Adrenal gland (tissue), 12 donors: ENCODE measurements around the gene RNF44. TPM values are rescaled to one million over a fixed set of nuclear protein-coding genes. Genes with fewer than 3 reads are reported as not detected.

Experiments
- DNase-seq, 7 donors: peaks; one replicate each; pipeline ENCODE4 v3.0.0-alpha.2; 2019 to 2020
- H3K27ac ChIP-seq, 5 donors: fragments of 200-600 bp; sonication (generic) in 4 of 5; 1 replicate in 3 of 5; 2 replicates in 2 of 5; pipeline versions ENCODE4 v1.5.1 to v1.8.0; 2016 to 2020; ENCODE audit warnings: mild to moderate bottlenecking in 1 of 5
- H3K27me3 ChIP-seq: fragments of 200-600 bp; 2 replicates; pipeline ENCODE4 v1.8.0; 2021
- H3K36me3 ChIP-seq, 2 donors: fragments of 200-600 bp; replicated peaks in 1 of 2; 1 replicate in 1 of 2; 2 replicates in 1 of 2; pipeline versions ENCODE4 v1.5.1 to v1.8.0; 2018 to 2022
- H3K4me1 ChIP-seq, 2 donors: fragments of 200-600 bp; replicated peaks in 1 of 2; 1 replicate in 1 of 2; 2 replicates in 1 of 2; pipeline versions ENCODE4 v1.5.1 to v1.8.0; 2018 to 2021
- H3K4me3 ChIP-seq, 4 donors: fragments of 200-600 bp; sonication (generic) in 3 of 4; one replicate each; pipeline ENCODE4 v1.5.1; 2016 to 2018
- H3K9me3 ChIP-seq, 3 donors: fragments of 200-600 bp; sonication (generic) in 1 of 3; replicated peaks in 1 of 3; 1 replicate in 2 of 3; 2 replicates in 1 of 3; pipeline versions ENCODE4 v1.5.1 to v1.8.0; 2016 to 2021
- POLR2A ChIP-seq, 2 donors: fragments of 450-650 bp; IDR thresholded peaks; one replicate each; pipeline ENCODE4 v1.6.1; 2017; ENCODE audit warnings: antibody characterized with exemption in 2 of 2, mild to moderate bottlenecking in 2 of 2, moderate library complexity in 1 of 2
- whole genome bisulfite sequencing, 4 donors: extraction: QIAGEN DNeasy Blood & Tissue Kit in 2 of 4; methylation state at CpG; one replicate each; pipeline versions ENCODE4 v1.1.5 to v1.1.7; 2013 to 2017; 5-methylcytosine and 5-hydroxymethylcytosine counted together
- intact Hi-C, 2 donors: fragments of 100-400 bp; cut with DNase I; formaldehyde crosslinking; loops; one replicate each; pipeline versions ENCODE4 v1.14.1 to v1.15.0; 2022 to 2023
- polyA plus RNA-seq, 3 donors: library from polyadenylated mRNA; stranded (reverse); fragments of 200-250 nt in 2 of 3; fragments of 350-450 nt in 1 of 3; fragmentation: Illumina TruSeq in 1 of 3; extraction: RNeasy Lipid Tissue Mini Kit (QIAGEN cat#74804) in 1 of 3; gene quantifications; one replicate each; pipeline ENCODE4 v1.2.3, GENCODE V29; 2013 to 2014
- total RNA-seq, 9 donors: library from RNA; depleted of rRNA in 4 of 9; stranded (reverse); fragments of >200 nt in 4 of 9; fragments of 120-200 nt in 1 of 9; fragmentation: NEBNext Ultra II Directional in 1 of 9; extraction: Animal tissue kit (Norgen Biotek cat#: 25700) in 1 of 9; gene quantifications; one replicate each; pipeline versions ENCODE4 v1.1.0 to v1.2.4, GENCODE V29; 2013 to 2023
- TF ChIP-seq, protein P1 (sequence below), 6 experiments: fragments of 450-650 bp in 4 of 6; fragments of 200-600 bp in 2 of 6; sonication (generic) in 1 of 6; IDR thresholded peaks; 1 replicate in 5 of 6; 2 replicates in 1 of 6; pipeline versions ENCODE4 v1.5.1 to v1.8.0; 2016 to 2021; ENCODE audit warnings: antibody characterized with exemption in 6 of 6, mild to moderate bottlenecking in 2 of 6, moderate library complexity in 1 of 6
- donor health status: healthy with polysubstance abuse.
- donor health status: Bipolar disorder and iron deficiency.
- donor health status: DM: yes; HTN: yes; CAD: no.
- donor health status: DM: no; HTN: no; CAD: no.
- donor health status: DM: no; HTN: no; CAD: no.
- donor health status: DM: yes; HTN: yes; CAD: no.

RNF44 gene
- total and polyA plus RNA-seq, 12 donors: 5.3 to 65.7 (median 22.8) TPM

DNA sequence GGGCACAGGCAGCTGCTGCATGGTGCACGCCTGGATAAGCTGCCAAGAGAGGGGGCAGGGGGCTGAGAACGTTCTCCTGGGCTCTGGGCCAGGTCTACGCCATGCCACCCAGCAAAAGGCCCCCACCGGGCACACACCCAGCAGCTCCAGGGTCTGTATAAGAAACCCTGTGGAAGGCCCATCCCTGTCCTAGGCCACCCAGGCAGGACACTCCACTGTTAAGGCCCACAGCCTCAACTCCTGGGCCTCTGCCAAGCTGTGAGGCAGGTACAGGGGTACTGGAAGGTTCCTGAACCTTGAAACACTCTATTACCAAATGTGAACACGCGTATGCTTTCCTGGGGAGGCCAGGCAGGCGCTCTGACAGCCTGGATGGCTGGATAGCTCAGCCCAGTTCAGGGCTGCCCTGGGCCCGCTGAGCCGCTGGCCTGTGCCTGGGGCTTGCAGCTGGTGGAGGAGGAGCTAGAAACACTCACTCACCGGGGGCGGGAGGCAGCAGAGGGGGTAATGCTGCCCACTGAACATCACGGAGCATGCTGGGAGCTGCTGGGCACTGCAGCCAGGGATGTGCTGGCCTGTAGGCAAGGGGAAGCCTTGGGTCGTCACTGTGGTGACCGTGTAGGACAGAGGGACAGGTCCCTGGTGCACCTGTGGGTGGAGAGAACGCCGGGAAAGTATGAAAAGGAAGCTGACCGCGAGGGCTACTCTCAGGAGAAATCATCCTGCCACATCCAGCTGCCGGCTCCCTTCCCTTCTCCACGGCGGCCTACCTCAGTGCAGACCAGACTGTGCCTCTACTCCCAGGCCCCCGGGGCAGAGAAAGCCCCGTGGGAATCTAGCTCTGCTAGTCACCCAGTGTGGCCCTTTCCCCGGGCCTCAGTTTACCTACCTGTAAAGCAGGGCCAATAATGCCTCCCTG is 6.0 kb downstream of the RNF44 start:
- TF ChIP-seq, protein P1, sequence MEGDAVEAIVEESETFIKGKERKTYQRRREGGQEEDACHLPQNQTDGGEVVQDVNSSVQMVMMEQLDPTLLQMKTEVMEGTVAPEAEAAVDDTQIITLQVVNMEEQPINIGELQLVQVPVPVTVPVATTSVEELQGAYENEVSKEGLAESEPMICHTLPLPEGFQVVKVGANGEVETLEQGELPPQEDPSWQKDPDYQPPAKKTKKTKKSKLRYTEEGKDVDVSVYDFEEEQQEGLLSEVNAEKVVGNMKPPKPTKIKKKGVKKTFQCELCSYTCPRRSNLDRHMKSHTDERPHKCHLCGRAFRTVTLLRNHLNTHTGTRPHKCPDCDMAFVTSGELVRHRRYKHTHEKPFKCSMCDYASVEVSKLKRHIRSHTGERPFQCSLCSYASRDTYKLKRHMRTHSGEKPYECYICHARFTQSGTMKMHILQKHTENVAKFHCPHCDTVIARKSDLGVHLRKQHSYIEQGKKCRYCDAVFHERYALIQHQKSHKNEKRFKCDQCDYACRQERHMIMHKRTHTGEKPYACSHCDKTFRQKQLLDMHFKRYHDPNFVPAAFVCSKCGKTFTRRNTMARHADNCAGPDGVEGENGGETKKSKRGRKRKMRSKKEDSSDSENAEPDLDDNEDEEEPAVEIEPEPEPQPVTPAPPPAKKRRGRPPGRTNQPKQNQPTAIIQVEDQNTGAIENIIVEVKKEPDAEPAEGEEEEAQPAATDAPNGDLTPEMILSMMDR (IDR thresholded peaks at IDR 0.05): no peak
- TF ChIP-seq POLR2A (IDR thresholded peaks at IDR 0.05): no peak
- WGBS, 4 donors: 58 to 70% (median 67%) methylated on average over 17 to 24 of the region's 24 CpGs
- peak in 1 of 7 donors; percentile 75 for DNase-seq
- Histone ChIP-seq H3K9me3 (no peaks in the 10 kb centered on the region), H3K27ac (peak overlapping the region in 1 of 5 donors; percentile 34), H3K36me3 (peaks cover 0 to 48% of the 10 kb centered on the region in 2 donors), H3K27me3 (no peaks in the 10 kb centered on the region), H3K4me3 (no peak overlapping the region), H3K4me1 (peaks cover 26 to 39% of the 10 kb centered on the region in 2 donors)
- intact Hi-C loops: no loop called here

GRCh38 chr5:176530393-176530982 is 6.7 kb downstream of the RNF44 start:
- peaks cover 0 to 48% of the 10 kb centered on the region in 2 donors for H3K36me3 ChIP-seq
- no peaks in the 10 kb centered on the region for H3K27me3 ChIP-seq
- no peak overlapping the region for H3K4me3 ChIP-seq
- no peaks in the 10 kb centered on the region for H3K9me3 ChIP-seq
- peaks cover 25 to 32% of the 10 kb centered on the region in 2 donors for H3K4me1 ChIP-seq
- intact Hi-C loops: no loop called here
- WGBS, 4 donors: 73 to 77% (median 74%) methylated on average over 6 to 26 of the region's 28 CpGs
- no peak for TF ChIP-seq POLR2A (IDR thresholded peaks at IDR 0.05)
- TF ChIP-seq, protein P1 (IDR thresholded peaks at IDR 0.05): no peak
- no peak for DNase-seq
- no peak overlapping the region for H3K27ac ChIP-seq

DNA sequence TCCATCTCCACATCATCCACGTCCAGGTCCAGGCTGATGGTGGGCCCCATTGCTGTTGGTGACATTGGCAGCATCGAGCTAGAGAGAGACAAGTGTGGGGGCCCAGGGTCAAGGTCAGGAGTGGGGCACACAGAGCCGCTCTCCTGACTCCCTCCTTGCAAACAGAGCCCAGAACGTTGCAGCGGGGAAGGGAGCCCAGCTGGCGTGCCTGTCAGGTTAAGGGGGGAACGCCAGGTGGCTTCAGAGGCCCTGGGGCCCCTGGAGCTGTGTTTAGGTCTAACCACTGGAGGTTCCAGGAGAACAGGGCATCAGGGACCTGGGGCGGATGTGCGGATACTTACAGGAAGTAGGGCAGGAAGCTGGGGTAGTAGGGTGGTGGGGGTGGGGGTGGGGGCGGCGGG is 7.5 kb downstream of the RNF44 start:
- peaks cover 17 to 24% of the 10 kb centered on the region in 2 donors for H3K4me1 ChIP-seq
- WGBS, 4 donors: 57 to 74% (median 72%) methylated on average over 8 to 11 of the region's 11 CpGs

More for the DNA sequence above, 7.5 kb downstream of the RNF44 start:
- H3K27ac ChIP-seq: no peak overlapping the region
- intact Hi-C loops: no loop called here
- no peaks in the 10 kb centered on the region for H3K9me3 ChIP-seq
- no peaks in the 10 kb centered on the region for H3K27me3 ChIP-seq
- no peak for TF ChIP-seq POLR2A (IDR thresholded peaks at IDR 0.05)
- TF ChIP-seq, protein P1 (IDR thresholded peaks at IDR 0.05): no peak
- H3K36me3 ChIP-seq: peaks cover 0 to 48% of the 10 kb centered on the region in 2 donors
- H3K4me3 ChIP-seq: no peak overlapping the region
- DNase-seq: no peak
